NCI-H82 treated with DMSO at 0.1 percent for 48 hours (cell line): ENCODE data around the gene AIG1.
"Not testable (repeated sequence)": the region's sequence is repeated elsewhere in the genome, so short reads cannot be mapped to it uniquely, and the experiment has no call there.

Experiments
- DNase-seq: peaks from one replicate; lab custom pipeline; 2025; ENCODE audit not compliant: unreplicated experiment; lab: John Stamatoyannopoulos, UW

Gene AIG1

GRCh38 chr6:143160439-143161220 is 99.9 kb downstream of the AIG1 start:
- DNase-seq: no peak

GRCh38 chr6:143163621-143164020 is 102.9 kb downstream of the AIG1 start:
- peak; percentile 16 for DNase-seq

GRCh38 chr6:143164565-143165105 is 103.9 kb downstream of the AIG1 start:
- DNase-seq: no peak

- no peak for DNase-seq
Measured at GRCh38 chr6:143165315-143165855, 104.7 kb downstream of the AIG1 start.

- DNase-seq: no peak
Measured at GRCh38 chr6:143166247-143166695, 105.6 kb downstream of the AIG1 start.

- DNase-seq: no peak
Measured at GRCh38 chr6:143167224-143167623, 106.5 kb downstream of the AIG1 start.

GRCh38 chr6:143168396-143168816 is 107.7 kb downstream of the AIG1 start:
- not testable (repeated sequence) for DNase-seq

GRCh38 chr6:143169440-143169839 is 108.8 kb downstream of the AIG1 start:
- DNase-seq: no peak

GRCh38 chr6:143174516-143174915 is 113.8 kb downstream of the AIG1 start:
- no peak for DNase-seq

- DNase-seq: no peak
Measured at GRCh38 chr6:143174951-143175350, 114.3 kb downstream of the AIG1 start.

- DNase-seq: no peak
Measured at GRCh38 chr6:143176090-143177021, 115.7 kb downstream of the AIG1 start.

- DNase-seq: no peak
Measured at GRCh38 chr6:143177706-143178105, 117.0 kb downstream of the AIG1 start.

- no peak for DNase-seq
Measured at GRCh38 chr6:143179096-143179495, 118.4 kb downstream of the AIG1 start.

- no peak for DNase-seq
Measured at GRCh38 chr6:143179901-143180612, 119.4 kb downstream of the AIG1 start.

- no peak for DNase-seq
Measured at GRCh38 chr6:143180826-143181225, 120.1 kb downstream of the AIG1 start.

GRCh38 chr6:143183666-143184065 is 123.0 kb downstream of the AIG1 start:
- DNase-seq: no peak

GRCh38 chr6:143185288-143185687 is 124.6 kb downstream of the AIG1 start:
- DNase-seq: no peak

- DNase-seq: no peak
Measured at GRCh38 chr6:143187238-143187923, 126.7 kb downstream of the AIG1 start.

GRCh38 chr6:143188292-143188691 is 127.6 kb downstream of the AIG1 start:
- DNase-seq: no peak

GRCh38 chr6:143191361-143191760 is 130.7 kb downstream of the AIG1 start:
- no peak for DNase-seq
